ENCODE data around the gene EFNA2. TPM values are rescaled to one million over a fixed set of nuclear protein-coding genes. Genes with fewer than 3 reads are reported as not detected.

The EFNA2 gene
- total RNA-seq, 1 experiment from 2014 or later = 12.2 TPM

DNA sequence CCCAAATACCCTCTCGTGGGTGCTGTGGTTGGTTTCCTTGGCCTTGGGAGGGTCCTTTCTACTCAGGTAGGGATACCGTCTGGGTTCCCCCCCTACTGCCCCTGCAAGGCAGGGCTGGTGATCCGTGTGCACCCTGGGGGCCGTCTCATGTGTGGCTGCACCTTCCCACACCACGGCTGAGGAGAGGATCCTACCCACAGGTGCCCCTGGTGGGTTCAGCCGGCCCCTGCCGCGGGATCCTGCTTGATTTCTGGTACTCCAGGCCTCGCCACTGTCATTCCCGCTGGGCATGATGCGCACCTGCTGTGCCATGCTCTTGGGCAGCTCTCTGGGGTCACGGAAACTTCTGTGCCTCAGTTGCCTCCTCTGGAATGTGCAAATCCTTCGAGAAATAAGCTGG is 30.8 kb downstream of the EFNA2 start:
- Histone ChIP-seq H3K9me2 (ENCODE audit: insufficient read depth) (no peaks in the 10 kb centered on the region), H3K9ac (ENCODE audit: low read length) (no peak overlapping the region), H2AFZ (ENCODE audit: low read depth, low read length, poor library complexity, severe bottlenecking) (no peak overlapping the region), H3K4me3 (replicated peaks in 1 of 2; ENCODE audit: low read depth in 1 of 2, low read length in 2 of 2) (no peak overlapping the region), H4K20me1 (ENCODE audit: insufficient read depth) (no peaks in the 10 kb centered on the region), H3K27me3 (ENCODE audit: insufficient read depth, low read length) (0 out of 2 replicates have a peak, but pooled peaks cover 4% of the 10 kb centered on the region), H3K4me2 (ENCODE audit: low read length) (no peak overlapping the region; the same call in 1 of the 2 replicates), H3K79me2 (ENCODE audit: insufficient read depth, low read length) (no peaks in the 10 kb centered on the region), H3K36me3 (ENCODE audit: control insufficient read depth in 1 of 2, insufficient read depth in 2 of 2, low read length in 2 of 2) (no peaks in the 10 kb centered on the region), H3K9me3 (ENCODE audit: control insufficient read depth in 1 of 2, insufficient read depth in 1 of 2, low read depth in 1 of 2, low read length in 2 of 2) (no peaks in the 10 kb centered on the region), H3K4me1 (ENCODE audit: control insufficient read depth in 1 of 2, insufficient read depth in 2 of 2, low read length in 2 of 2) (peaks cover 12 to 39% of the 10 kb centered on the region in 2 experiments), H3K27ac (ENCODE audit: low read depth, low read length) (no peak overlapping the region)
- no peak for ATAC-seq
- ChIA-PET RAD21 (ENCODE audit: low non-redundant PET in 1 of 2, low total read pairs in 2 of 2, uncharacterized antibody in 2 of 2, unreplicated experiment in 2 of 2) (no interaction called here), CTCF (interaction anchor here (1.1 to 1.8 kb wide), 2 partner anchors 56 to 66 kb away, joined by 3 to 7 read pairs; no protein-coding TSS in a partner anchor), POLR2A (interaction anchor here (0.6 kb wide), 1 partner anchor 97 kb away, joined by 3 read pairs; no protein-coding TSS in a partner anchor)
- intact Hi-C loops (cut with micrococcal nuclease) = no loop called here
- DNase-seq (ENCODE audit: low read depth, low spot score) = no peak
- TF ChIP-seq EGR1 (IDR thresholded peaks at IDR 0.05; ENCODE audit: low read depth) (no peak), ZNF274 (IDR thresholded peaks at IDR 0.05; ENCODE audit: low read depth, low read length) (no peak), ELF1 (IDR thresholded peaks at IDR 0.05; ENCODE audit: borderline replicate concordance, low read depth) (no peak), SRF (IDR thresholded peaks at IDR 0.05; ENCODE audit: low read depth) (no peak), POLR2A (IDR thresholded peaks at IDR 0.05; ENCODE audit: borderline replicate concordance, extremely low read depth, insufficient read depth, insufficient read length) (no peak), JUND (IDR thresholded peaks at IDR 0.05) (no peak), CEBPB (IDR thresholded peaks at IDR 0.05; ENCODE audit: low read depth) (no peak)
- TF ChIP-seq, protein P1, sequence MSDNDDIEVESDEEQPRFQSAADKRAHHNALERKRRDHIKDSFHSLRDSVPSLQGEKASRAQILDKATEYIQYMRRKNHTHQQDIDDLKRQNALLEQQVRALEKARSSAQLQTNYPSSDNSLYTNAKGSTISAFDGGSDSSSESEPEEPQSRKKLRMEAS (IDR thresholded peaks at IDR 0.05) = no peak
- TF ChIP-seq, protein P2, sequence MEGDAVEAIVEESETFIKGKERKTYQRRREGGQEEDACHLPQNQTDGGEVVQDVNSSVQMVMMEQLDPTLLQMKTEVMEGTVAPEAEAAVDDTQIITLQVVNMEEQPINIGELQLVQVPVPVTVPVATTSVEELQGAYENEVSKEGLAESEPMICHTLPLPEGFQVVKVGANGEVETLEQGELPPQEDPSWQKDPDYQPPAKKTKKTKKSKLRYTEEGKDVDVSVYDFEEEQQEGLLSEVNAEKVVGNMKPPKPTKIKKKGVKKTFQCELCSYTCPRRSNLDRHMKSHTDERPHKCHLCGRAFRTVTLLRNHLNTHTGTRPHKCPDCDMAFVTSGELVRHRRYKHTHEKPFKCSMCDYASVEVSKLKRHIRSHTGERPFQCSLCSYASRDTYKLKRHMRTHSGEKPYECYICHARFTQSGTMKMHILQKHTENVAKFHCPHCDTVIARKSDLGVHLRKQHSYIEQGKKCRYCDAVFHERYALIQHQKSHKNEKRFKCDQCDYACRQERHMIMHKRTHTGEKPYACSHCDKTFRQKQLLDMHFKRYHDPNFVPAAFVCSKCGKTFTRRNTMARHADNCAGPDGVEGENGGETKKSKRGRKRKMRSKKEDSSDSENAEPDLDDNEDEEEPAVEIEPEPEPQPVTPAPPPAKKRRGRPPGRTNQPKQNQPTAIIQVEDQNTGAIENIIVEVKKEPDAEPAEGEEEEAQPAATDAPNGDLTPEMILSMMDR (IDR thresholded peaks at IDR 0.05 in 2 of 3, conservative IDR thresholded peaks at IDR 0.05 in 1 of 3; ENCODE audit: borderline replicate concordance in 1 of 3, insufficient read depth in 1 of 3, low read depth in 2 of 3, low read length in 2 of 3) = no peak
- no TSS peak for BruUV-seq (replicated peaks)
